Measurements from ENCODE around the gene ZSCAN23. TPM values are rescaled to one million over a fixed set of nuclear protein-coding genes. Genes with fewer than 3 reads are reported as not detected.
A peak's percentile ranks its signal among the peaks of the same experiment; 100 is the strongest.
"Not testable (repeated sequence)": the region's sequence is repeated elsewhere in the genome, so short reads cannot be mapped to it uniquely, and the experiment has no call there.

The ZSCAN23 gene
- total and polyA plus RNA-seq, 2 of the 8 experiments (the other 6 are each of a cell fraction or from before 2014, with no cell fraction given), result 0.74 to 5.3 TPM

DNA sequence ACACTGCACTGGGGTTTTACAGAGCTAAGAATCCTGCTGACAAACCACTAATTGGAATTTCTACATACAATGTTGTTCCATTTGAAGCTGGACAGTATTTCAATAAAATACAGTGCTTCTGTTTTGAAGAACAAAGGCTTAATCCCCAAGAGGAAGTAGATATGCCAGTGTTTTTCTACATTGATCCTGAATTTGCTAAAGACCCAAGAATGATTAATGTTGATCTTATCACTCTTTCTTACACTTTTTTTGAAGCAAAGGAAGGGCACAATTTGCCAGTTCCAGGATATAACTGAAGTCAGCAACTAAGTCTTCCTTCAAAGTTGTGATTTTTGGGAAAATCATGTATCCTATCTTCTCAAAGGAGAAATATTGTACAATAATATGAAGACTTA is 4.2 kb upstream of the ZSCAN23 start:
- POLR2A ChIA-PET (ENCODE audit: partially characterized antibody), result interaction anchor here (0.8 to 2.0 kb wide), 4 partner anchors 8 to 306 kb away, joined by 3 to 6 read pairs (median 4); partner anchors contain the start of gene ZKSCAN8
- not testable (repeated sequence) for H4K20me1 ChIP-seq (replicated peaks in 1 of 2; ENCODE audit: control insufficient read depth in 1 of 2, insufficient read depth in 2 of 2, low read length in 2 of 2); H3K79me1 ChIP-seq (ENCODE audit: low read depth, low read length); H2BK15ac ChIP-seq (ENCODE audit: low read length); H2AK5ac ChIP-seq (ENCODE audit: low read depth, low read length); H3K9me3 ChIP-seq (ENCODE audit: insufficient read depth in 2 of 2, low read depth in 1 of 2, low read length in 1 of 2); H4K5ac ChIP-seq (ENCODE audit: insufficient read length, low read depth, low read length); H3K14ac ChIP-seq (ENCODE audit: insufficient read length); H3K23me2 ChIP-seq (ENCODE audit: low read depth, low read length); H3K56ac ChIP-seq (replicated peaks; ENCODE audit: insufficient read length, low read depth, low read length); H2BK120ac ChIP-seq (replicated peaks; ENCODE audit: low read depth, low read length); H3K4ac ChIP-seq (replicated peaks; ENCODE audit: insufficient read length, low read depth, low read length); H2BK12ac ChIP-seq (ENCODE audit: low read depth, low read length); H3K27ac ChIP-seq (ENCODE audit: low read depth, low read length); H2BK20ac ChIP-seq (ENCODE audit: low read length); H3K18ac ChIP-seq (ENCODE audit: extremely low read depth, low read length); FAIRE-seq; H3K79me2 ChIP-seq (ENCODE audit: control insufficient read depth in 1 of 2, insufficient read depth in 2 of 2, low read length in 2 of 2); H3K4me1 ChIP-seq (replicated peaks in 1 of 4; ENCODE audit: control insufficient read depth in 3 of 4, insufficient read depth in 4 of 4, low read length in 3 of 4); DNase-seq (ENCODE audit: low read depth in 1 of 2, low spot score in 2 of 2); H4K91ac ChIP-seq (replicated peaks; ENCODE audit: insufficient read length, low read length); H3K27me3 ChIP-seq (replicated peaks in 1 of 4; ENCODE audit: control insufficient read depth in 3 of 4, extremely low read depth in 1 of 4, insufficient read depth in 3 of 4, low read length in 3 of 4); H3K36me3 ChIP-seq (ENCODE audit: control insufficient read depth in 2 of 4, insufficient read depth in 4 of 4, low read length in 3 of 4); H3K23ac ChIP-seq (ENCODE audit: insufficient read length); H4K8ac ChIP-seq (ENCODE audit: extremely low read depth, insufficient read depth, low read length)
- CTCF ChIA-PET (ENCODE audit: partially characterized antibody), result interaction anchor here (1.0 kb wide), 1 partner anchor 28 kb away, joined by 3 read pairs; no protein-coding TSS in a partner anchor
- Histone ChIP-seq H2BK5ac (ENCODE audit: low read depth, low read length) (peak overlapping the region; percentile 53; the same call in 1 of the 2 replicates), H2AFZ (ENCODE audit: low read length) (peak overlapping the region; percentile 88), H3K4me3 (ENCODE audit: extremely low read depth in 1 of 4, insufficient read depth in 2 of 4, low read depth in 3 of 4, low read length in 4 of 4) (peak overlapping the region; percentile 68 to 79 (median 74)), H3K9ac (replicated peaks in 1 of 4; ENCODE audit: extremely low read depth in 1 of 4, low read depth in 3 of 4, low read length in 3 of 4) (peak overlapping the region in 3 of 4 experiments; percentile 49 to 62 (median 53); a peak in 3 of 7 replicates), H3K4me2 (ENCODE audit: insufficient read depth in 1 of 2, low read depth in 2 of 2, low read length in 2 of 2) (peak overlapping the region; percentile 72 to 86)

All from H1 (cell line).